HG02973 (cell line): Measurements from ENCODE around the gene PER1.
A peak's percentile ranks its signal among the peaks of the same experiment; 100 is the strongest.

ENCODE experiments used
- ATAC-seq: cut with Tn5 transposase; IDR thresholded peaks from one replicate; pipeline ENCODE4 v1.9.1; 2021; ENCODE audit warnings: moderate library complexity; ENCODE audit not compliant: unreplicated experiment

PER1 gene

DNA sequence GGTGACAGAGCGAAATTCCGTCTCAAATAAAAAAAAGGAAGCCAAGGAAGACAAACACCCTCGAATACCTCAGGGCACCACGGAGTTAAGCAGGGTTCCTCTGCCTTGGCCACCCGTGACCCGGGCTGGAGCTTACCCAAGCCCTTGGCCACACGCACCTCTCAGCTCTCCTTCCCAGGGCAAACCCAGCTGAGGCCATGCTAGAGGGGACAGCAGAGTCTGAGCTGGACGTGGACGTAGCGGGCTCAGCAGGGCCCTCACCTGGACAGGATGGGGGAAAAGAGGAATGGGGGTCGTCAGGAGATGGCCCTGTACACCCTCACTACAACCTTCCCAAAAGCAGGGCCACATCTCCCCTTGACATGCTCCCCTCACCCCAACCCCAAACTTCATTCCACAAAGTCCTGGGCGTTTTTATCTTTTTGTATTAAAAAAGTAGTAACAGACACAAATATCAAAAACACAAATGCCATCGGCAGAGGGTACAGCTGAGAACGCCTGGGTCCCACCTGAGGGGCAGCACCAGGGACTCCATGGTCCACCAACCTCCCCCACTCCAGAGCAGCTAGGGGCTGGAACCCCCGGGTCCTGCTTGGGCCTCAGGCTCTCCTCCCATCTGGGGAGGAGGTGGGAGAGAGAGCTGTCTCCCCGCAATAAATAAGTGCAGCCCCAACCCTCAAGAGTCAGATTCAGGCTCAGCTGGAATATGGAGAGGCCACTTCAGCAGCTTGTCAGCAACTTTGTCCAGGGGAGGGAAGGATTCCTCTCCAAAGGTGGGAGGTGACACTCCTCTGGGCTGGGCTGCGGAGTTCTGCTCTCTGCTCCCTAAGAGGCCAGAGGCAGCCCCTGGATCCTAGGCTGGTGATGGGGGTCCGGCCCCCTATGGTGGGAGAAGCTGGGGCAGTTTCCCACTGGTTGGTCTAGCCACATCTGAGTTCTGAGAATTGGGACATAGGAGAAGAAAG lies 11.9 kb downstream of the PER1 start:
- no peak for ATAC-seq

DNA sequence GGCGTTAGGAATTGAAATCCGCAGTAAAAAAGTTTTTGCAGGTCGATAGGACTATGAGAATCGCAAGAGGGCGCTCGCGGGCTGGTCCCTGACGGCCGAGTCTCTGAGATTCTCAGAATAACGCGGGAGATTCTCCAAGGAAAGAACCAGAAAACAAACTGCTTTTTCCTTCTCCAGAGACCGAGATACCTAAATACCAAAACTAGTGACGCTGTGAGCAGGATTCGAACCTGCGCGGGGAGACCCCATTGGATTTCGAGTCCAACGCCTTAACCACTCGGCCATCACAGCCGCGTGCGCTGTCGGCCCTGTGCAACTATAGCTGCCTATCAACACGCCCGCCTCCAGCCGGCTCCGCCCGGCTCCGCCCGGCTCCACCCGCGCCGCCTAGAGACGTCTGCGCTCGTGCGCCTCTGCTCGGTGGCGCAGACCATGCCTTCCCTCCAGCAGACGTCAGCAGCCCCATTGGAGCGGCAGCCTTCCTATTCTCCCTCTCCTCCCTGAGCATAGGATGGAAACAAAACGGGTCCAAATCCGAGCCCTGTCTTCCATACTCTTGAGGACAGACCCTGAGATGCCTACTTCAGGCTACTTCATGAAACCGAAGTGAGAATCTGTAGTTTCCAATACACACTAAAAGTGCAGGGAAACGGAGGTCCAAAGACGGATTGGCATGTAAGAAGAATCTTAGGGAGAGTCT lies 13.4 kb downstream of the PER1 start:
- ATAC-seq, result peak; percentile 69

DNA sequence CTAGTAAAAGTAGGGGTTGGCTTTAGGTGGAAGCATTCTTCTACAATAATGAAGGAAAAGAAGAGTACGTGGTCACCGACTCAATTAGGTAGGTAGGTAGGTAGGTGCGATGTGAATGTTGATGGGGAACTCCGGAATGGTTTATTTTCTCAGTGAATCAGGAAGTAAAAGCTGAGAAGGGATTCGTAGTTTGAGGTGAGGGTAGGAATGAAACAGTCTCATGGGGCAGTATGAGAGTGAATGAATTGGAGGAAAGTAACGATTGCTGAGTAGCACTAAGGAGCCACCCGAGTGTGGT lies 13.9 kb downstream of the PER1 start:
- peak; percentile 12 for ATAC-seq

DNA sequence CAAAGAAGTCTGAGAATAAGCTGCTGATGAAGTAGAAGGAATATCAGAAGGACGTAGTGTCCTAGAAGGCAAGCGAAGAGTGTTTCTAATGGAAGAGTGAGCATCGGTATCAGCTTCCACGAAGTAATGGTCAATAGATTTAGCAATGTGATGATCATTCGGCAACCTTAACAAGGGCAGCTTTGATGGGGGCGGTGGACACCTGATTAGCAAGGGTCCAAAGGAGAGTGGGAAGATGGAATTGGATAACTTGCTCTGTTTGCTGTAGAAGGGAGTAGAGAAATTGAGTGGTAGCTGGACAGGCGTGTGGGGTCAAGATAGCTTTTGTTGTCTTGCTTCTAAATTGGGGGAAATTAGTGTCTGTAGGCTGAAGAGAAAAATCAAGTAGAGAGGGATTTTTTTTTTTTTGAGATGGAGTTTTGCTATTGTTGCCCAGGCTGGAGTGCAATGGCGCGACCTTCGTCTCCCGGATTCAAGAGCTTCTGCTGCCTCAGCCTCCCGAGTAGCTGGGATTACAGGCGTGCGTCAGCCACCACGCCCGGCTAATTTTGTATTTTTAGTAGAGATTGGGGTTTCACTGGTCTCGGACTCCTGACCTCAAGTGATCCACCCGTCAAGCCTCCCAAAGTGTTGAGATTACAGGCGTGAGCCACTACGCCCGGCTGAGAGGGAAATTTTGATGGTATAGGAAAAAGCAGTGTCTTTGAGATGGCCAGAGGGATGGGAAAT lies 14.4 kb downstream of the PER1 start:
- peak; percentile 7 for ATAC-seq

DNA sequence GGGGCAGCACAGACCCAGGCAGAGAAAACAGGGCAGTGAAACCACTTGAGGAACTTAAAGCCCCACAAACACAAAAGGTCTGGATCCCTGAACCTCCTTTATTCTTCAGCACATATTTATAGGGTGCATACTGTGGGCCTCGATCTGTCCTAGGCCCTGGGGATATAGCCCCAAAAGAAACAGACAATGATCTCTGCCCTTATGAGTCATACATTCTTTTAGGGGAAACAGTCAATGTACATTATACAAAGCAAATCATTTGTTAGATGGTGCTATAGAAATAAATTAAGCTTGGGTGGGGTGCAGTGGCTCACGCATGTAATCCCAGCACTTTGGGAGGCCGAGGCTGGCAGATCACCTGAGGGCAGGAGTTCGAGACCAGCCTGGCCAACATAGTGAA lies 18.3 kb downstream of the PER1 start:
- no peak for ATAC-seq

DNA sequence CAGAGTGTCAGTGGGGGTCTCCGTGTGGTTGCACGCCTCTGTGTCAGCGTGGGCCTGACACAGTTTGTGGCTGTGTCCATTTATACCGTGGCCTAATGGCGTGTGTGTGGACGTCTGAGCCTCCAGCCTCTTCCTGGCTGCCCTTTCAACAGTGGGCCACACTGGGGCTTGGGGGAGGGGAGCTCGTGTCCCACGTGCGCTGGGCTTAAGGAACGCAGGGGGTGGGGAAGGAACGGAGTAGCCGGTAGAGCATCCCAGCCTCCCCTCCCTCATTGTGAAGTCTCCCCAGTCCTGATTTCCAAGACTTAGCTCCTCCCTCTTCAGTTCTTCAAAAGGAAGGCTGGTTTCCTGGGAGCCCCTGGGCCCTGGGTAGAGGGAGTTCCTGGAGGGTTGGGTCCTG lies 18.8 kb downstream of the PER1 start:
- no peak for ATAC-seq

DNA sequence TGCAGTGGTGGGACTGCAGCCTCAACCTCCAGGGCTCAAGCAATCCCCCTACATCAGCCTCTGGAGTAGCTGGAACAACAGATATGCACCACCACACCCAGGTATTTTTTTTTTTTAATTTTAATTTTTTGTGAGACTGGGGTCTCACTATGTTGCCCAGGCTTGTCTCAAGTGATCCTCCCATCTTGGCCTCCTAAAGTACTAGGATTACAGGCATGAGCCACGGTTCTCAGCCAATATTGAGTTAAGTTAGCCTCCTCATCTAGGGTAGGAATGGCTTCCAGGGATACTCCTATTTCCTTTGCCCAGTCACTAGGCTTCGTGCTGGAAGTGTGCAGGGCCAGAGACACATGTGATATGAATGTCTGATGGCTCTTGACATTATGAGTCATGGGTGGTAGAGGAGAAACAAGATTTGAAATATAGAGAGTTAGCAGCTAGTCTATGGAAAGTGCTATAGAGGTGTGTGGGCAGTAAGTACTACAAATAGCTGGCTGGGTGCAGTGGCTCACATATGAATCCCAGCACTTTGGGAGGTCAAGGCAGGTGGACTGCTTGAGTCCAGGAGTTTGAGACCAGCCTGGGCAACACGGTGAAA lies 20.3 kb downstream of the PER1 start:
- ATAC-seq, result no peak

DNA sequence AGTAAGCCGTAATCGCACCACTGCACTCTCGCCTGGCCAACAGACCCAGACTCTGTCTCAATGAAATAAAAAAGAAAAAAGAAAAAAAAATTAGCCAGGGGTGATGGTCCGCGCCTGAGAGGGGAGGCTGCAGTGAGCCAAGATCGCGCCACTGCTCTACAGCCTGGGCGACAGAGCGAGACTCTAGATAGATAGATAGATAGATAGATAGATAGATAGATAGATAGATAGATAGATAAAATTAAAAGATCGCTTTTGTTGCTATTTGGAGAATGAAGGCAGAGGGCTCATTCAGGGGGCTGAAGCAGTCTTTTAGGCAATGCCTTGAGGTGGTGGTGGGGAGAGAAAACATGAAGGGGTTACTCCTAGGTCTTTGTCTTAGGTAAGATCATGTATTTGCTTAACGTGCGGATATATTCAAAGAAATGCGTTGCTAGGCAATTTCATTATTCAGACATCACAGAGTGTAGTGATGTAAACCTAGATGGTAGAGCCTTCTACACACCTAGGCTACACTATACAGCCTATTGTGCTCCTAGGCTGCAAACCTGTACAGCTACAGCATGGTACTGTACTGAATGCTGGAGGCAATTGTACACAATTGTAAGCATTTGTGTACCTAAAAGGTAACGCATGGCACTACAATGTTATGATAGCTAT lies 23.9 kb downstream of the PER1 start:
- no peak for ATAC-seq

DNA sequence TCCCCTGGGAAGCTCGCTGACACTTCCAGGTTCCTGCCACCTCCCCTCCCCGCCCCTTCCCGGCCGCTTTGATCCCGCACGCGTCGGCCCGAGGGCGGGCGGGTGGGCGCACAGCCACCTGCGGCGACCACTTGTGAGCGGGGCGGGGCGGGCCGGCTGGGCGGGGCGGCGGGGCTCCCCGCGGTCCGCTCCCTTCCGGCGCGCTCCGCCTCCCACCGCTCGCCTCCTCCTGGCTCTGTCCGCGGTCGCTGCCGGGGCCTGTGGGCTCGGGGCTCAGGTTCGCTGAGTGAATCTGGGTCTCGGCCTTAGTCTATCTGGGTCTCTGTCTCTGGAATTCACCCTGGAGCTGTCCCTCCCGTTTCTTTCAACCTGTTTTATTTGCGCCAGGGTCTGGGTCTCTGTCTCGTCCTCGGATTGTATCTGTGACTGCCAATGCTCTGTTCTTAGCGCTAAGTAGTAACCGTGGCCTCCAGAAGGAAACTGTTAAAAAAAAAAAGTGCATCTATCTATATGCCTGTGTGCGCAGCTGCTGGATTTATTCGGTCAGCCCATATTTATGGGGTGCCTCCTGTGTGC lies 25.6 kb downstream of the PER1 start:
- ATAC-seq, result no peak

DNA sequence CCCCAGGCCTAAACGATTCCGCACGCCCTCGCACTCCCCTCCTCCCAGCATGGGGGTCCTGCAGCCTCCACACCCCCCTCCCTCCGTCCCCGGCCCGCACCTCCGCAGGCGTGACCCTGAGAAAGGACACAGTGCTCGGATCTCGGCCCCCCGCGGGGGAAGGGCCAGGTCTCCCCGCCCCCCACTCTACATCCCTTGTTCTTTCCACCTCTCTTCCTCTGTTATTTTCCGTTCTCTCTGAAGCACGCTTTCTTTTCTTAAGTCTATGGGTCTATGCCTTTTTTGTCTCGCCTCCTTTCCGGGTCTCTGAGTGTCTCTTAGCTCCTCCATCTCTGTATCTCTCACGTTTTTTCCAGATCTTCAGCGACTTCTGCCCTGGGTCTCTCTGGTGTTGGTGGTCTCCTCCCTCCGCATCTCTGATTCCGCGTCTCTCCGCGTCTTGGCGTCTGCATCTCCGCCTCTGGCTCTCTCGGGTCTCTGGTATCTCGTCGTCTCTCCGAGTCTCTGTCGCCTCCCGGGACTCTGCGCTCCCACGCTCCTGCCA lies 26.2 kb downstream of the PER1 start:
- ATAC-seq, result no peak

DNA sequence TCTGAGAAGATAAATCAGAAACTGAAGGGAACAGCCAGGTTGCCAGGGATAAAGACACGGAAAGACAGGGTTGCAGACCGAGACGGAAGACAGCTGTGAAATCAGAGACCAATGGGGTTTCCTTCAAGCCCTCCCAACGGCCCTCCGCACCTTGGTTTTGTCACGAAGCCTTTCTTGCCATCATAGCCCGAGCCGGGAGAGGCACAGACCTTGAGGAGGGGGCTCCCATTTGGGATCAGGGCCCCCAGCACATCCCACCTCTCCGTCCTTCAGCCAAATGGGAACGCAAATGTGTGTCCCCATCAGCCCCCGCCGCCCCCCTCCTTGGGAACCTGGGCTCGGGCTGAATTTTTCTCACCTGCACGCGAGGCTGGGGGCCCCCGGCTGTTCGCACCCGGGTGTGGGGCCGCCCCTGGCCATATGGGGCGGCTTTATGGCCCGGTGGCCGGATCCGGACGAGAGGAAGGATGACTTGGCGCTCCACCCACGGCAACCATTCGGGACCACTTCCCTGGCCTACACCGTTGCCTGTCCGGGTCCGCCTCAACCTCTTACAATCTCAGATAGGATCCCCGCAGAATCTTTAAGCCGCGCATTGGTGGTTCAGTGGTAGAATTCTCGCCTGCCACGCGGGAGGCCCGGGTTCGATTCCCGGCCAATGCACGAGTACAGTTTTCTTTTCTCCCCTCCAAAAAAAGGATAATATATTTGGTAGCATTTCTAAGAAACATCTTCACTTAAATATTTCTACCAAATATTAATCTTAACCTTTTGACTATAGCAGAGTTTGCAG lies 26.9 kb downstream of the PER1 start:
- ATAC-seq, result no peak

DNA sequence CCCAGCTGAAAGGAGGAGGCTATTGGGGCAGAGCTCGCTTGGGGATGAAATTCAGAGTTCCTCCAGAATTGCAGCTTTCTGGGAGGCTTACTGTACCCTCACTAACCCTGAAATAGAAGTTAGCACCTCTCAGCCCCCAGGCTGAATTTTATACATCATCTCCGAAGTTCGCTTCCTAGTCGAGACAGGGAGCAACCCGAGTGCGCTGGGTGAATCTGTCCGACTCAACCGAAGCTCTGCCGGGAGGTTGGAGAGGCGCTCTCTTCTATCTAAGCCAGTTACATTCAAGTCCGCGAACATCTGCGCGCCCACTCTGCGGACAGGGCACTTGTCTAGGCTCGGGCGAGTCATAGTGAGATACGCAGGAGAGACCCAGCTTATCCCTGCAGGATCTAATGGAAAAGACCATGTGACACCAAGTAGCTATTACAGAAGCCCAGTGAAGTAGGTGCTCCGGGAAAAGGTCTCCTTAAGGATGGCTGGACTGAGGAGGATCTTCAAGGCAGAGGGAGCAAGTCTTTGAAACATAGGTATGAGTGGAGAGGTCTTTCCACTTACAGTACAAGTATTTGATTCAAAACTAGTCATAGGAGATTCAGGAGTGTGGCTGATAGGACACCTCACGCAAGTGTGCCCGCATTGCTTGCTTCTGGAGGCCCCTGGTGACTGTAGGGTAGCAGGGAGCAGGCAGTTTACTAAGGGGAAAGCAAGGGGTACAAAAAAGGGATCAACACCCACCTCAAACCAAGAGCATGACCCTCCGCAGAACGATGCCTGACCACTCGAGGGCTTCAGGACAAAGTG lies 27.7 kb downstream of the PER1 start:
- no peak for ATAC-seq

DNA sequence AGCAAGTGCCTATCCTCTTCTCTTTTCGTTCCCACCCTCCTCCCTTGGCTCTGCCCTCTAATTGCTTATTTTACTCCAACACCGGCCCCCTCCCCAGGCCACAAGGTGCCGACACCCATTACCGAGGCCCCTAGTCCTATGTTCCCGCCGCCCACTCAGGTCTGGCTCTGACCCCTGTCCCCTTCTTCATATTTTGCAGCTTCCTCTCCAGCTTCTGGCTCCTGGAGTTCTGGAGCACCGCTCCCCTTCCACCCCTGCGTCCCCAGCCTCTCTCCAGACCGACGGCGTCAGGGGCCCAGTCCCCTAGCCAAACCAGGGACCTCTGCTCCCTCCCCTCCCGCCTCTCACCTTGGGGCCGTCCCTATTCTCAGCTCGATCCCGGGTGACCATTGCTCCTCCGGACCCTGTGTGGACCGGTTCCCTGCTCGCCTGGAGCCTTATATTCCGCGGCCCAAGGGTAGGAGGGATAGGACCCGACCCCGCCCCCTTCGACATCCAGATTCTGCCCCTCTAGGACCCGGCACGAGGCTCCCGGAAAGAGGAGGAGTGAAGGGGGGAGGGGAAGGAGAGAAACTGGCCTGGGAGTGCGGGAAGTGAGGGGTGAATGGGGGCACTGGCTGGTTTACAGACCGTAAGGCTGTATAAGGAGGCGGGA lies 28.4 kb downstream of the PER1 start, which contains the start of gene HES7:
Gene HES7 (minus strand): TSS at position 412 of the 655 bp plus-strand sequence. CDS start 22 bp downstream, at position 390.
- no peak for ATAC-seq

DNA sequence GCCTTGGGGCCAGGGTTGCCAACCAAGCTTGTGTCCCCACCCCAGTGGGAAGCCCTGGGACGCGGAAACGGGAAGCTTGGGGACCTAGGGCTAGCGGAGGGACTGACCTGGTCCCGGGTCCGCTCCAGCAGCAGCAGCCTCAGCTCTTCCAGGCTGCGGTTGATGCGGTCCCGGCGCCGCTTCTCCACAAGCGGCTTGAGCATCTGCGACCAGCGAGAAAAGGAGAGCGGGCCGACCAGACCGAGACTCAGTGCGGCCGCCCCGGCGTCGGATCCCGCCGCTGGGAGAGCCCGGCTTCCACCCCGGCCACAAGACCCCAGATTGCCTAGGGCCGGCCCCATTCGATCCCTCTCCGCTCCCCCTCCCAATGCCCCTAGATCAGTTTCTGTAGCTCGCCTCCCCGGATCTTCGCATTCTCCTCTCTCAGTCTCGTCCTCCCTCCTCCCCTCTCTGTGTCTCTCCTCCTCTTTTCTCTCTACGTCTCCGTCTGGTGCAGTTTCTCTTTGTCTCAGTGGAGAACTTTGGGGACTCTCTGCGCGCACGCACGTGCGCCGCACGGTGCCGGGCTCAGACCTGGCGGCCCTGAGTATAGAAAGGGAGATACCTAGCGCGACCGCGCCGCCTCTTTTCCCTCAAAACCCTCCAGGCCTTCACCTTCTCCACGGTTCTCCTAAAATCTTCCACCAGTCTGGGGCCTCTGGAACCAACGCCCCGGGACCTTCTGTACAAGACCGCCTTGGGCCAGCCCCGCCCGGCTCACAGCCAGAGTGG lies 29.1 kb downstream of the PER1 start:
- no peak for ATAC-seq

DNA sequence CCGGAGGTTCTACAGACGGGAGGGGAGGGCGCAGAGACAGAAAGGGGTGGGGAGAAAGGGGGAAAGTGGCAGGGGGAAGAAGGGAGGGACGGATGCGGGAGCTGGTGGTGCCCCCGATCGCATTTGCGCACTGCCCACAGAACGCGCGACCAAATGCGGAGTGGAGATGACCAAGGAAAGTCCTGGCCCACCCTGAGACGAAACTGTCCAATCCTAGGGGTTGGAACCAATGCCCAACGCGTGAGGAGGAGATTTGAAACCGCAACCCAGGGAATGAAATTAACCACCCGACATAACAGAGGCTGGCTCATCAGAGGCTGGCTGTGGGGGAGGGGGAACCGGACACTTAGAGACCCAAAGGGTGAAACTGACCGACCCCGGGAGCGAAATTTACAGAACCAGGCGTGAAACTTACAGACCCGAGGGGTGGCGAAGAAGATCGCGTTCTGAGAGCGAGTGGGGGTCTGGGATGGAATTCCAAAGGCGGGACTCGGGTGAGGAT lies 29.7 kb downstream of the PER1 start:
- ATAC-seq, result no peak

DNA sequence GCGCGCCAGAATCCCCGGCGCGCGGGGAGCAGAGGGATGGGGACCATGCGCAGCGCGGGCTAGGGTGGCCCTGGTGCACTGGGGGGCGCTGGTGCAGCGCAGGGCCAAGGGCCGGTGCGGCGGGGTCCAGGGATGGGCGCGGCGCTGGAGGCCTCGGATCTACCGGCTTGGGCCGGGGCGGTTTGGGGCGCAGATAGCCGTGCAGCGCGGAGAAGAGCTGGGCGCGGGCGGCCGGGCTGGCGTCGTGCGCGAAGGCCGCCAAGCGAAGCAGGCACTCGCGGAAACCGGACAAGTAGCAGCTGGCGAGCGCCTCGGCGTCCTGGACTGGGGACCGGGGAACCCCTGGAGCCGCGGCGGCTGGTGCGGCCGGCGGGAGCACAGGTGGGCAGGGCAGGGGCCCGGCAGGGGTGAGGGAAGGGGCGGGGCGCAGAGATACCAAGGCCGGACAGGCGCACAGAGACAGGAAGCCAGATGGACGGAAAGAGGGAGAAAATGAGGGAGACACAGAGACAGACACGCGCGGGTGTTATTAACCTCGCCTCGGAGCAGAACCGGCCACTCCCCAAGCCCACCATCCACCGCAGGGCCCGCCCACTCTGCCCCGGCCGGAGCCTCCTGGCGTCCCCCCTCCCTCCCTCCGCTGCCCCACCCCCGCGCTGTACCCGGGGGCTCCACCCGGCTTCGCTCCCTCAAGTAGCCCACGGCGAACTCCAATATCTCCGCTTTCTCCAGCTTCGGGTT lies 30.4 kb downstream of the PER1 start:
- no peak for ATAC-seq

DNA sequence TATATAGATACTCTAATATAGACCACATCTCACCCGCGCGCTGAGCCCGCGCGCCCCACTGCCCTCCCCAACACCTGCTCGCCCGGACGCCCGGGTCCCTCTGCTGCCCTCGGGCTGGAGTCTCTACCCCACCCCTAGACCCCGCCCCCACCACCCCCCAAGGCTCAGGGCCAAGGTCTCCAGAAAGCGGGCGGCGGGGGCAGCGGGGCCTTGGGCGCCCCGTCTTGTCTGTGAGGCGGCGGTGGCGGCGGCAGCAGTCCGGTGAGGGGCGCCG lies 30.9 kb downstream of the PER1 start:
- ATAC-seq, result no peak
